GM19455 (cell line): ENCODE measurements around the gene KCNE3.

ENCODE experiments used
- ATAC-seq: cut with Tn5 transposase; IDR thresholded peaks from one replicate; pipeline ENCODE4 v1.9.1; 2021; ENCODE audit not compliant: unreplicated experiment

Gene KCNE3

GRCh38 chr11:74471668-74472429, 4.5 kb upstream of the KCNE3 start:
- ATAC-seq: no peak

GRCh38 chr11:74471037-74471436, 3.7 kb upstream of the KCNE3 start:
- ATAC-seq: no peak

GRCh38 chr11:74470526-74470925, 3.2 kb upstream of the KCNE3 start:
- no peak for ATAC-seq

DNA sequence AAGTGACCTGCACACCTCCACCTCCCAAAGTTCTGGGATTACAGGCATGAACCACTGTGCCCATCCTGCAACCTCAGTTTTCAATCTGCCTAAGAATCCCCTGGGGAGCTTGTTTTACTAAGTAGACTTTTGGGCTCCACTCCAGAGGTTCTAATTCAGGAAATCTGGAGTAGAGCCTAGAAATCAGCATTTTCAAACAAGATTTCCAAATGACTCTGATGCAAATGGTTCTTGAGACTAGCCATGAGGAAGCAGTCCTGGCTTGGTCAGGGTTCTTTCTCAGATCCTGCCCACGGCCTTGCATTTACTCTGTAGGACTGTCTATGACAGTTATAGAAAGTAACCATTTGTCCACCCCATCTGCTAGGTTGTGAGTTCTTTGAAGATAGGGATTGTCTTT, 1.6 kb upstream of the KCNE3 start:
- ATAC-seq: no peak

- no peak for ATAC-seq
Measured at GRCh38 chr11:74468521-74468920, 1.2 kb upstream of the KCNE3 start.

- no peak for ATAC-seq
Measured at GRCh38 chr11:74468058-74468457, 709 bp upstream of the KCNE3 start.

DNA sequence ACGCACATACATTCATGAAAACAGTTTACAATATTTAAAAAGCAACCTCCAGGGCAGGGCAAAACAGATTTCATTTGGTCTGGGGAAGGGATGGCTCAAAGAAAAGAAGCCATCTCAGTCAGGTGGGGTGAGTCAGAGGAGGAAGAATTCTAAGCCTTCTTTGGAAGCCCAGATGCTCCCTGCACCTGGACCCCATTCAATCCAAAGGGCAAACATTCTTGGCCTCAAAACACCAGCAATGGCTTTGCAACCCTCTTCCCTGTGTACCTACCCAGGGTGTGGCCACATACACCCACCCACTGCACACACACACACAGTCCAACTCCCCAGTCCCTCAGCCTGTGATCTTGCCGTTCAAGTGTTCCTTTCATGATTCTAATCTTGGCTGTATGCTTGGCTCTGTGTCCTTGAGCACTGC, 2.0 kb downstream of the KCNE3 start:
- ATAC-seq: no peak

DNA sequence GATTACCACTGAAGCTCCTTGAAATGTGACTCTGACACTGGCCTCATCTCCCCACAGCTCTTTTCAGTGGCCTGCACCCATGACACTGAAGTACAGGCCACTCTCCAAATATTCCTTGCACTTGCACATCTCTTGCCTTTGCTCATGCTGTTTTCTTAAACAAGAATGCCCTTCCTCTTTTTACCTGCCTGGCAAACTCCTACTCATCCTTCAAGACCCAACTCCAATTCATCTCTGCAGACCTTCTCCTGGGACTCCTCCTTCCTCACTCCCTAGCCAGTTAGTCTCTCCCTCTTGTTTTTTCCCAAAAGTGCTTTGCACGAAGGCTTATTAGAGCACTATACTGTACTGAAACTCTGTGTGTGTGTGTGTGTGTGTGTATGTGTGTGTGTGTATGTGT, 2.6 kb downstream of the KCNE3 start:
- ATAC-seq: no peak

GRCh38 chr11:74463216-74463615, 4.1 kb downstream of the KCNE3 start:
- no peak for ATAC-seq

DNA sequence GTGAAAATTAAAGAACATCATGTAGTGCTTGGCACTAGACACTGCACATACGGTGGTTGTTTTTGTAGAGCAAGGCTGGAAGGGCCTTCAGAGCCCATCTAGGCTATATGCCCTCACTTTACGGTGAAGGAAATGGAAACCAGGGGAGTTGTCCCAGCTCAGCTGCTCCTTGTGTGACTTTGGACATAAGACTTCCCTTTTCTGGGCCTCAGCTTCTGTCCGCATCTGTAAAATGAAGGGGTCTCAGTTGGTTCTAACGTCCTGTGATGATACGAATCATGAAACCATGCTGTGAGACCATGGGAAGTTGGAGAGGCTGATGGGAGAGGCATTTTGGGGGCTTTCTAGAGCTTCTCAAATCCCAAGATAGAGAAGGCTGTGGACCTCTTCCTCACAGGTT, 4.7 kb downstream of the KCNE3 start:
- no peak for ATAC-seq

GRCh38 chr11:74462009-74462408, 5.3 kb downstream of the KCNE3 start:
- ATAC-seq: no peak

DNA sequence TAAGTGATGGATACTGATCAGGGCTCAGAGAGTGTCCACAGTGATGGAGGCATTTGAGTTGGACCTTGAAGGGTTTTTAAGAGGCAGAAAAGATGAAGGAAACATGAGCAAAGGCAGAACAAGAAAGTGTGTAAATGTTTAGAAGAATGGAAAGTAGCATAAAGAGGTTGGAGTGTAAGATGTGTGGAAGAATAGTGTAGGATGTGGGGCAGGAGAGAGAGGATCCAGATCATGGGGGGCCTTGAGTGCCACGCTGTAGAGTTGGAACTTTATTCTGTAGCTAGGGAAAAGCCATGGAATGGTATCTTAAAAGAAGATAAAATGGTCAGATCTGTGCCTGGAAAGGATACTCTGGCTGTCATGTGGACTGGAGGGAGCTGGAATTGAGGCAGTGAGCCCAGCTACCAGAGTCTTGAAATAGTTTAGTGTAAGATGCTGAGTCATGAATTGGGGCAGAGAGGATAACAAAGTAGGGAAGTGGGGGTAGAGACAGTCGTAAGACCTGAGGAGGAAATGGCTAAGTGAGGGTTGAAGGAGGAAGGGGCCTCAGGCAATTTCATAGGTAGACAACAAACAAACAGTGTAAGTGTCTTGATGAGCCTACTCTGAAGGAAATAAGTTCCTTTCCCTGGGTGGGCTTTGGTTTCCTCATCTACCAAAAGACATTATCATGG, 6.7 kb downstream of the KCNE3 start:
- ATAC-seq: no peak

DNA sequence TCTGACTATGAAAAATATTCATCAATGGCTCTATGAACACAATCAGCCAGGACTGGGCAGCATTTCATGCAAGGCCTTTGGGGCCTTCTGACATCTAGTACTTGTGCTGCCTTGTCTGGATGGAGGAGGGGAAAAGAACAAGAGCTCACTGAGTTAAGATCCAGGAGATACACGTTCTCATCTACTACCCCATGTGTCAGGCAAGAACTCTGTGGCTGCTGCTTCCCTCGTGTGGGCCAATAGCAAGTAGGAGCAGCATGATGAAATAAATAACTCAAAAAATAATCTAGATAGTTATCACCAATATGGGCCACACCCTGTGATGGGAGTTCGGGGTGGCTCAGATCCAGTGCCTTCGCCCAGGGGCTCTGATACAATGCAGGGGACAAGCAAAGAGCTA, 7.3 kb downstream of the KCNE3 start:
- ATAC-seq: no peak

- no peak for ATAC-seq
Measured at GRCh38 chr11:74459584-74459983, 7.8 kb downstream of the KCNE3 start.

DNA sequence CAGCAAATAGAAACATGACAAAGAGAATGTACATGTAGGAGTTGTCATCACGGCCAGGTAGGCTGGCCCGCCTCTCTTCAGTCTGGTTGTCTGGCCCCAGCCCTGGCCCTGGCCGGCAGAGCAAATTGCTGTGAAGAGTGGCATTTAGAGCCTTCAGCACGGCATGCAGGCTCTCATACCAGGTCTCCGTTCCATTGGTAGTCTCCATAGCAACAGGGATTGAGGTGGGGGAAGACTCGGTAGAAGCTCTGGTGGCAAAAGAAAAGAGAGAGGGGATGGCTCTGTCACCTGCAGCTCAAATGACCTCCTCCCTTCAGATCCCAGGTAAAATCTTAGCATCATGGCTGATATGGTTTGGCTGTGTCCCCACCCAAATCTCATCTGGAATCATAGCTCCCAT, 10.0 kb downstream of the KCNE3 start:
- no peak for ATAC-seq

DNA sequence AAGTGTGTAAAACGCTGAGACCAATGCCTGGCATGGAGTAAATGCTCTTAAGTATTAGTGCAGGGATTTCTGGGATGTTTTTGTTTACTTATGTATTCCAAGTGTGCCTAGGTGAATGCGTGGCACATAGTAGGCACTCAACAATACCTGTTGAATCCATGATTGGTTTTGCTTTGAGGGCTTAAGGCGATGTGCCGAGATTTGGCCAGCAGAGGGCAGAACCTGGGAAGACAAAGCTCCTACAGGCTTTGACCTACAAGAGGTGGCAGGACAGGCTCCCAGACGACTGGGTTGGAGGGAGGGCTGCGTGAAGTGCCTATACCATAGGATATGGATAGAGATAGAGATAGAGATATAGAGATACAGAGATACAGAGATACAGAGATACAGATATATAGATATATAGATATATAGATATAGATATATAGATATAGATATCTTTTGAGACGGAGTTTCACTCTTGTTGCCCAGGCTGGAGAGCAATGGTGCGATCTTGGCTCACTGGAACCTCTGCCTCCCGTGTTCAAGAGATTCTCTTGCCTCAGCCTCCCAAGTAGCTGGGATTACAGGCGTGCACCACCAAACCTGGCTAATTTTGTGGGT, 13.9 kb downstream of the KCNE3 start:
- no peak for ATAC-seq

DNA sequence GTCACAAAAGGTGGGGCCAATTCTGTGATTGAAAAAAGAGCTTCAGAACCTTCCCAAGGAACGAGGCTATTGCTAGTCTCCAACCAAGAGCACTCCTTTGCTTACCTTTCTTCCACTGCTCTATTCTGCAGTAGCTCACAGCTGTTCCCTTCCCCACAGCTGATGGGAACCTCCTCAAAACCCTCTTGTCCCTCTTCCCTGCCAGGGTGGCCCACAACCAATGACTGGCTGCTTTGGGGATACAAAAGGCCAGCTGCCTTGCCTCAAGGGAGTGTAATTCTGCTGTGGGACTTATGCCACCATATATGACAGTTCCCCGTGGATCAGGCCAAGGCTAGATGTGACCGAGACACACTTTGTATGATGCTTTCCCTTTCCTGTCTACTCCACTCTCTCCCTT, 15.0 kb downstream of the KCNE3 start:
- ATAC-seq: no peak

GRCh38 chr11:74450318-74450717, 17.0 kb downstream of the KCNE3 start:
- no peak for ATAC-seq

DNA sequence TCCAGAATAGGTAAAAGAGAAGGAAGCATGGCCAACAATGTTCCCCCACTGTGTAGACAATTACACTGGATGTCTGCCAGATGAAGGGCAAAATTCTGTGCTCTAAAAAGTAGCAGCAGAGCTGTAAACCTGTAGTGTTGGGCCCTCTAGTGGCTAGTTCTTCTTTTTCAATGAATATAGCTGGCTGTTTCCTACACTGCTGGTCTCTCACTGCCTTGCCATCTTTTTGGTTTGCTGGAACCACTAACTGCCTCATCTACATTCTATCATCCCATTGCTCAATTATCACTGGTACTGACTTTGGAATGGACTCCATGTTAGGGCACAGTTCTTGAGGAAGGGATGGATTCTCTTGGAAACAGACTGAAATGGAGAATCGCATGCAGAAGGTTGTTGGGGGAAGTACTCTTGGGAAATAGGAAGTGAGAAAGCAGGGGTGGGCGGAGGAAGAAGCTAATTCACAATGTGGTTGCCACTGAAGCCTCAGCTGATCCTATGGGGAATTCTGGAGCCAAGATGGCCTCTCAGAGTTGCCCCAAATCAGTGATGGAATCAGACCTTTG, 17.9 kb downstream of the KCNE3 start:
- no peak for ATAC-seq

DNA sequence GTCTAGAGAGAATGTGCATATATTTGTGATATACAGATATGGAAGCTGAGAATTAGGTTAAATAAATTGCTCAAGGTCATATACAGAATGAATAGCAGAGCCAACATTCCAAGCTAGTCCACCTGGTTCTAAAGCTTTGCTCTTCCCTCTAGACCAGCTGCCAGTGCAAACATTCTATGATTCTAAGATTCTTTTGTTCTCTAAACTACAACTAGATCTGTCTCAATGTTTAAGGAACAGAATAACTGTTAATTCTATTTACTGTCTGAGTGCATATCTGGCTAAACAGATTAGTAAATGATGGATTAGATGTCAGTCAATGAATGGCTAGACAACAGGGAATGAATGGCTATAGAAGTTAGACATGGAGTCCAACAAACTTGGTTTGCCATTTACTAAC, 19.6 kb downstream of the KCNE3 start:
- no peak for ATAC-seq

DNA sequence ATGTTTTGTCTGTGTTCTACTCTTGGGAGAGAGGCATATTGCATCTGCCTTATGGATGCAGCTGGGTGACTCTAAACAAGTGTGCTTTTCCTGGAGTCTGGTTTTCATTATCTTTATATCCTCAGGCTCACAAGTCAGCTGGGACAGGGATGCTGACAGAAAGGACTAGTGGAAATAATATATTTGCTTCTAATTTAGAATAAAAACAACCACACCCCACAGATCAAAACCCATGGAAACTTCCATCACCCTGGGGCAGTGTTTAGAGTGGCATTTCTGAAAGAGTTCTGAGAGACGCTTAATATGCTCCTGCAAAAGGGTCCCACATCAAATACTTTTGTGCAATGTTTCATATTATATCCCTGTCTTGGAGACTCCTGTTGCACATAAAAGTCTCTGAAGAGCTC, 20.8 kb downstream of the KCNE3 start:
- ATAC-seq: no peak
